ENCODE results near the gene ATF4.

Gene ATF4

GRCh38 chr22:39563571-39564428, 43.4 kb downstream of the ATF4 start:
- TF ChIP-seq, protein P1, sequence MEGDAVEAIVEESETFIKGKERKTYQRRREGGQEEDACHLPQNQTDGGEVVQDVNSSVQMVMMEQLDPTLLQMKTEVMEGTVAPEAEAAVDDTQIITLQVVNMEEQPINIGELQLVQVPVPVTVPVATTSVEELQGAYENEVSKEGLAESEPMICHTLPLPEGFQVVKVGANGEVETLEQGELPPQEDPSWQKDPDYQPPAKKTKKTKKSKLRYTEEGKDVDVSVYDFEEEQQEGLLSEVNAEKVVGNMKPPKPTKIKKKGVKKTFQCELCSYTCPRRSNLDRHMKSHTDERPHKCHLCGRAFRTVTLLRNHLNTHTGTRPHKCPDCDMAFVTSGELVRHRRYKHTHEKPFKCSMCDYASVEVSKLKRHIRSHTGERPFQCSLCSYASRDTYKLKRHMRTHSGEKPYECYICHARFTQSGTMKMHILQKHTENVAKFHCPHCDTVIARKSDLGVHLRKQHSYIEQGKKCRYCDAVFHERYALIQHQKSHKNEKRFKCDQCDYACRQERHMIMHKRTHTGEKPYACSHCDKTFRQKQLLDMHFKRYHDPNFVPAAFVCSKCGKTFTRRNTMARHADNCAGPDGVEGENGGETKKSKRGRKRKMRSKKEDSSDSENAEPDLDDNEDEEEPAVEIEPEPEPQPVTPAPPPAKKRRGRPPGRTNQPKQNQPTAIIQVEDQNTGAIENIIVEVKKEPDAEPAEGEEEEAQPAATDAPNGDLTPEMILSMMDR (IDR thresholded peaks at IDR 0.05; ENCODE audit: low read depth, low read length) = no peak
- H3K4me3 ChIP-seq (ENCODE audit: low read depth, low read length) = no peak overlapping the region

- TF ChIP-seq, protein P1 (IDR thresholded peaks at IDR 0.05; ENCODE audit: low read depth, low read length) = no peak
- H3K4me3 ChIP-seq (ENCODE audit: low read depth, low read length) = no peak overlapping the region
Observed at GRCh38 chr22:39565414-39565944, 45.1 kb downstream of the ATF4 start.

GRCh38 chr22:39567135-39567946, 47.0 kb downstream of the ATF4 start:
- TF ChIP-seq, protein P1 (IDR thresholded peaks at IDR 0.05; ENCODE audit: low read depth, low read length) = no peak
- H3K4me3 ChIP-seq (ENCODE audit: low read depth, low read length) = no peak overlapping the region

DNA sequence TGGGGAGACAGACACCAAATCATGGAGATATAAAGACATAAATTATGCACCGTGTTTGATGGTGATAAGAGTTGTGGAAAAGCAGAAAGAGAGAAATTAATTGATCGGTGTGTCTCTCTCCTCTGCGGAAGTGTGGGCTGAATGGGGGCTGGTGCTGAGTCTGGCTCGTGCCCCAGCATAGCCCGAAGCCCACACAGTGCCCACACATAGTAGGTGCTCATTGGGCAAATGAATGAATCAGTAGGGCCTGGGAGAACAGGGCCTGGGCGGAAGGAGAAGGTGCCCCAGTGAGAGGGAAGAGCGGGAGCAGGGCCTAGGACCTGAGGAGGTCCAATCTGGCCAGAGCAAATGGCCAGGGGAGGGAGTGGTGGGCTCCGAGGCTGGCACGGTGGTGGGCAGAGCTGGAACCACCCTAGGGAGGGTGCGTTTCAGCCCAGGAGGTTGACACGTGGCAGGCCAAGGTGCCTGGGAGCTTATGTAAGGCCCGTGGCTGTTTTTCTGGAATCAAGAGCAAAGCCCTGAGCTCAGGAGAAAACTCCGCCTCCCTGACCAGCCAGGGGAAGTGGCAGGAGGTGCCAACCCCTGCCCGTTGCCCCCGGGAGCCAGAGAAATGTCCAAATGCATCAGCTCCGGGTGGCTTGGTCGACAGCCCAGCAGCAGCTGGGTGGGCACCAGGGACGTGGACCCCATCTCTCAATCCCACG, 48.1 kb downstream of the ATF4 start:
- no peak overlapping the region for H3K4me3 ChIP-seq (ENCODE audit: low read depth, low read length)
- TF ChIP-seq, protein P1 (IDR thresholded peaks at IDR 0.05; ENCODE audit: low read depth, low read length) = no peak

- TF ChIP-seq, protein P1 (IDR thresholded peaks at IDR 0.05; ENCODE audit: low read depth, low read length) = no peak
- no peak overlapping the region for H3K4me3 ChIP-seq (ENCODE audit: low read depth, low read length)
Observed at GRCh38 chr22:39569066-39569465, 48.7 kb downstream of the ATF4 start.

GRCh38 chr22:39570226-39570625, 49.9 kb downstream of the ATF4 start:
- TF ChIP-seq, protein P1 (IDR thresholded peaks at IDR 0.05; ENCODE audit: low read depth, low read length) = no peak
- no peak overlapping the region for H3K4me3 ChIP-seq (ENCODE audit: low read depth, low read length)
